GM12878 (cell line): ENCODE results near the gene AOPEP. TPM values are rescaled to one million over a fixed set of nuclear protein-coding genes. Genes with fewer than 3 reads are reported as not detected.
A peak's percentile ranks its signal among the peaks of the same experiment; 100 is the strongest.

Experiments
- ATAC-seq: fragments of 200-7000 bp; cut with Tn5 transposase; 3 replicates; pipeline ENCODE4 v1.9.1; 2020; ENCODE audit warnings: mild to moderate bottlenecking, moderate library complexity
- BruUV-seq: library from RNA; stranded (reverse); fragments of 400-500 nt; replicated peaks from 2 replicates; lab custom pipeline; 2021; lab: Mats Ljungman, UMichigan
- CTCF ChIA-PET: fragments of 300-600 bp; sonication (Branson Sonifier 250); formaldehyde crosslinking; extraction: SDS; loops from one replicate; lab custom pipeline; 2021; ENCODE audit warnings: inconsistent platforms; lab: Yijun Ruan, JAX
- POLR2A ChIA-PET: fragments of 350-600 bp; formaldehyde crosslinking; extraction: SDS; loops from one replicate; lab custom pipeline; 2021; ENCODE audit warnings: inconsistent platforms; lab: Charles Lee
- RAD21 ChIA-PET: fragments of 300-600 bp; sonication (Branson Sonifier 250); formaldehyde crosslinking; loops from one replicate; lab custom pipeline; 2023; ENCODE audit warnings: antibody characterized with exemption; ENCODE audit not compliant: unreplicated experiment; lab: Charles Lee
- SMC1A ChIA-PET: fragments of 300-600 bp; sonication (Branson Sonifier 250); formaldehyde crosslinking; loops from one replicate; lab custom pipeline; 2023; ENCODE audit not compliant: unreplicated experiment, uncharacterized antibody; lab: Charles Lee
- DNase-seq: peaks from one replicate; pipeline ENCODE4 v3.0.0-alpha.2; 2011; ENCODE audit warnings: low read depth, low spot score
- FAIRE-seq: peaks from 3 replicates; lab custom pipeline; 2011; peaks lifted over from hg19 to GRCh38; lab: Jason Lieb, UNC
- H2AFZ ChIP-seq: 2 replicates; pipeline ENCODE4 v1.6.0; 2011; ENCODE audit warnings: low read depth, low read length, control low read depth; ENCODE audit not compliant: control insufficient read depth
- H3K27ac ChIP-seq: 2 replicates; pipeline ENCODE4 v1.5.1; 2011; ENCODE audit warnings: control low read depth; ENCODE audit not compliant: control insufficient read depth, insufficient read depth
- H3K27me3 ChIP-seq, 2 experiments: replicated peaks in 1 of 2; 2 replicates each; pipeline versions ENCODE4 v1.6.0 to v1.6.1; 2011; ENCODE audit warnings: low read length in 1 of 2; ENCODE audit not compliant: control insufficient read depth in 2 of 2, insufficient read depth in 2 of 2
- H3K36me3 ChIP-seq, 2 experiments: 2 replicates each; pipeline ENCODE4 v1.5.1; 2011; ENCODE audit warnings: low read length in 1 of 2; ENCODE audit not compliant: control insufficient read depth in 2 of 2, insufficient read depth in 2 of 2
- H3K4me1 ChIP-seq: 2 replicates; pipeline ENCODE4 v1.6.1; 2011; ENCODE audit warnings: mild to moderate bottlenecking, low read length, moderate library complexity, mixed read lengths; ENCODE audit not compliant: control insufficient read depth, insufficient read depth
- H3K4me2 ChIP-seq: 2 replicates; pipeline ENCODE4 v1.6.0; 2011; ENCODE audit warnings: control low read depth; ENCODE audit not compliant: control insufficient read depth, insufficient read depth
- H3K4me3 ChIP-seq: fragments of 200-600 bp; sonication (generic); 2 replicates; pipeline ENCODE4 v1.5.1; 2016
- H3K79me2 ChIP-seq: 2 replicates; pipeline ENCODE4 v1.6.0; 2011; ENCODE audit warnings: low read length; ENCODE audit not compliant: control insufficient read depth, insufficient read depth
- H3K9ac ChIP-seq: 2 replicates; pipeline ENCODE4 v1.8.0; 2011; ENCODE audit warnings: low read length, control low read depth, mixed read lengths; ENCODE audit not compliant: control insufficient read depth, insufficient read depth
- H3K9me3 ChIP-seq: replicated peaks from 3 replicates; pipeline ENCODE4 v1.5.1; 2011; ENCODE audit warnings: mild to moderate bottlenecking, low read length; ENCODE audit not compliant: control insufficient read depth, insufficient read depth
- H4K20me1 ChIP-seq: 2 replicates; pipeline ENCODE4 v1.6.0; 2011; ENCODE audit not compliant: control insufficient read depth, insufficient read depth
- E2F8 ChIP-seq: fragments of 450-650 bp; IDR thresholded peaks from 2 replicates; pipeline ENCODE4 v1.6.1; 2018; ENCODE audit warnings: mild to moderate bottlenecking, low read depth, moderate library complexity; ENCODE audit not compliant: partially characterized antibody
- GATAD2B ChIP-seq: fragments of 450-650 bp; conservative IDR thresholded peaks from 2 replicates; pipeline ENCODE4 v1.6.1; 2017; ENCODE audit warnings: low read depth, mild to moderate bottlenecking, moderate library complexity
- HCFC1 ChIP-seq: fragments of 150-350 bp; IDR thresholded peaks from 2 replicates; pipeline ENCODE4 v1.6.1; 2014; ENCODE audit warnings: low read length
- MLLT1 ChIP-seq: fragments of 450-650 bp; IDR thresholded peaks from 2 replicates; pipeline ENCODE4 v1.6.1; 2016; ENCODE audit warnings: mild to moderate bottlenecking
- RUNX3 ChIP-seq: IDR thresholded peaks from 2 replicates; pipeline ENCODE4 v1.6.1; 2012; ENCODE audit warnings: low read length, inconsistent platforms
- TCF7 ChIP-seq: IDR thresholded peaks from 2 replicates; pipeline ENCODE4 v1.6.1; 2014; ENCODE audit warnings: antibody characterized with exemption, borderline replicate concordance
- WGBS: methylation state at CpG from one replicate; pipeline ENCODE4 v1.1.6; 2016; ENCODE audit warnings: low lambda C conversion rate; ENCODE audit not compliant: insufficient replicate concordance, insufficient coverage; ENCODE audit errors: missing lambda C conversion rate; 5-methylcytosine and 5-hydroxymethylcytosine counted together
- in situ Hi-C: fragments of 300-500 bp; cut with MboI; formaldehyde crosslinking; loops from 9 replicates; pipeline ENCODE4 v1.14.3; 2018; ENCODE audit warnings: mixed read lengths
- intact Hi-C: fragments of 100-400 bp; cut with micrococcal nuclease; formaldehyde crosslinking; loops from one replicate; pipeline ENCODE4 v1.14.2; 2022; ENCODE audit not compliant: unreplicated experiment
- polyA plus RNA-seq, 11 experiments: library from polyadenylated mRNA; depleted of rRNA in 4 of 11; unstranded in 6 of 11; stranded (reverse) in 5 of 11; fragments of >200 nt; fragmentation: Nextera tagmentation in 4 of 11; fragmentation: Illumina TruSeq in 1 of 11; extraction: Ambion mirVana in 4 of 11; extraction: Trizol in 1 of 11; gene quantifications; 1 replicate in 1 of 11; 2 replicates in 10 of 11; pipeline versions ENCODE4 v1.2.1 to v1.2.3, GENCODE V29; 2011 to 2016; ENCODE audit warnings: inconsistent platforms in 2 of 11, missing spikeins in 2 of 11, low read depth in 1 of 11
- total RNA-seq, 4 experiments: library from RNA; depleted of rRNA in 3 of 4; stranded (reverse); fragments of >200 nt in 3 of 4; fragmentation: Illumina TruSeq in 1 of 4; extraction: Trizol in 1 of 4; gene quantifications; 2 replicates each; pipeline versions ENCODE4 v1.2.1 to v1.2.3, GENCODE V29; 2013 to 2021
- TF ChIP-seq, protein P1 (sequence below), 3 experiments: IDR thresholded peaks in 2 of 3; conservative IDR thresholded peaks in 1 of 3; 2 replicates each; pipeline ENCODE4 v1.5.1; 2011; ENCODE audit warnings: low read depth in 3 of 3, low read length in 3 of 3, mild to moderate bottlenecking in 3 of 3, control low read depth in 2 of 3, moderate library complexity in 2 of 3, inconsistent platforms in 1 of 3, mixed read lengths in 1 of 3; ENCODE audit not compliant: control insufficient read depth in 2 of 3, insufficient read depth in 1 of 3; ENCODE audit errors: extremely low read depth in 1 of 3
- TF ChIP-seq, protein P2 (sequence below): fragments of 450-650 bp; IDR thresholded peaks from 2 replicates; pipeline ENCODE4 v1.6.1; 2017; ENCODE audit warnings: borderline replicate concordance

The AOPEP gene
- total and polyA plus RNA-seq, 10 of the 15 experiments (the other 5 are each of a cell fraction or from before 2014, with no cell fraction given): 2.3 to 16.9 (median 10.1) TPM

DNA sequence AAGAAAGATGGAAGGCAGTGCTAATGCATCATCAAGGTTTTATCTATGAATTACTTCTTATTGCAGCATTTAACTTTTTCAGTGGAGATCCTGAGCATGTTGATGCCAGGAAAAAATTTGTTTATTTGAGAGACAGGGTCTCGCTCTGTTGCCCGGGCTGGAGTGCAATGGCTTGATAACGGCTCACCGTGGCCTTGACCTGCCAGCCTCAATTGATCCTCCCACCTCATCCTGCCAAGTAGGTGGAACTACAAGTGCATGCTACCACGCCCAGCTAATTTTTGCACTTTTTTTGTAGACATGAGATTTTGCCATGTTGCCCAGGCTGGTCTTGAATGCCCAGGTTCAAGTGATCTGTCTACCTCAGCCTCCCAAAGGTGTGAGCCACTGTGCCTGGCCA lies 47.2 kb downstream of the AOPEP start (continued):
- no peak for TF ChIP-seq GATAD2B

GRCh38 chr9:94778013-94778412 lies 51.5 kb downstream of the AOPEP start:
- ATAC-seq (no peak), DNase-seq (no peak), FAIRE-seq (no peak)
- ChIA-PET SMC1A (no interaction called here), RAD21 (no interaction called here), CTCF (interaction anchor here (1.1 to 1.6 kb wide), 2 partner anchors 140 to 390 kb away, joined by 4 read pairs; no protein-coding TSS in a partner anchor), POLR2A (interaction anchor here (0.7 kb wide), 1 partner anchor 27 kb away, joined by 5 read pairs; no protein-coding TSS in a partner anchor)
- Histone ChIP-seq H3K9ac (no peak overlapping the region), H4K20me1 (no peaks in the 10 kb centered on the region), H3K4me2 (no peak overlapping the region), H3K9me3 (no peaks in the 10 kb centered on the region), H3K4me1 (no peaks in the 10 kb centered on the region), H3K79me2 (no peaks in the 10 kb centered on the region), H3K36me3 (no peaks in the 10 kb centered on the region), H3K4me3 (no peak overlapping the region), H2AFZ (no peak overlapping the region), H3K27me3 (no peaks in the 10 kb centered on the region), H3K27ac (no peak overlapping the region)
- TF ChIP-seq, protein P1, sequence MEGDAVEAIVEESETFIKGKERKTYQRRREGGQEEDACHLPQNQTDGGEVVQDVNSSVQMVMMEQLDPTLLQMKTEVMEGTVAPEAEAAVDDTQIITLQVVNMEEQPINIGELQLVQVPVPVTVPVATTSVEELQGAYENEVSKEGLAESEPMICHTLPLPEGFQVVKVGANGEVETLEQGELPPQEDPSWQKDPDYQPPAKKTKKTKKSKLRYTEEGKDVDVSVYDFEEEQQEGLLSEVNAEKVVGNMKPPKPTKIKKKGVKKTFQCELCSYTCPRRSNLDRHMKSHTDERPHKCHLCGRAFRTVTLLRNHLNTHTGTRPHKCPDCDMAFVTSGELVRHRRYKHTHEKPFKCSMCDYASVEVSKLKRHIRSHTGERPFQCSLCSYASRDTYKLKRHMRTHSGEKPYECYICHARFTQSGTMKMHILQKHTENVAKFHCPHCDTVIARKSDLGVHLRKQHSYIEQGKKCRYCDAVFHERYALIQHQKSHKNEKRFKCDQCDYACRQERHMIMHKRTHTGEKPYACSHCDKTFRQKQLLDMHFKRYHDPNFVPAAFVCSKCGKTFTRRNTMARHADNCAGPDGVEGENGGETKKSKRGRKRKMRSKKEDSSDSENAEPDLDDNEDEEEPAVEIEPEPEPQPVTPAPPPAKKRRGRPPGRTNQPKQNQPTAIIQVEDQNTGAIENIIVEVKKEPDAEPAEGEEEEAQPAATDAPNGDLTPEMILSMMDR (IDR thresholded peaks at IDR 0.05 in 2 of 3, conservative IDR thresholded peaks at IDR 0.05 in 1 of 3; ENCODE audit: control insufficient read depth in 2 of 3, extremely low read depth in 1 of 3, insufficient read depth in 1 of 3, low read depth in 3 of 3, low read length in 3 of 3): no peak
- TF ChIP-seq MLLT1 (no peak), TCF7 (no peak), E2F8 (no peak), GATAD2B (no peak), RUNX3 (no peak), HCFC1 (no peak)
- TF ChIP-seq, protein P2, sequence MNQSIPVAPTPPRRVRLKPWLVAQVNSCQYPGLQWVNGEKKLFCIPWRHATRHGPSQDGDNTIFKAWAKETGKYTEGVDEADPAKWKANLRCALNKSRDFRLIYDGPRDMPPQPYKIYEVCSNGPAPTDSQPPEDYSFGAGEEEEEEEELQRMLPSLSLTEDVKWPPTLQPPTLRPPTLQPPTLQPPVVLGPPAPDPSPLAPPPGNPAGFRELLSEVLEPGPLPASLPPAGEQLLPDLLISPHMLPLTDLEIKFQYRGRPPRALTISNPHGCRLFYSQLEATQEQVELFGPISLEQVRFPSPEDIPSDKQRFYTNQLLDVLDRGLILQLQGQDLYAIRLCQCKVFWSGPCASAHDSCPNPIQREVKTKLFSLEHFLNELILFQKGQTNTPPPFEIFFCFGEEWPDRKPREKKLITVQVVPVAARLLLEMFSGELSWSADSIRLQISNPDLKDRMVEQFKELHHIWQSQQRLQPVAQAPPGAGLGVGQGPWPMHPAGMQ: no peak
- WGBS: 98% methylated on average over 4 of the region's 4 CpGs
- BruUV-seq: TSS peak; percentile 53
- intact Hi-C loops: no loop called here
- in situ Hi-C loops: no loop called here
